ENCODE data around the gene MTUS2.

Gene MTUS2

GRCh38 chr13:28890712-28891111 is 70.6 kb downstream of the MTUS2 start:
- ChIA-PET CTCF (no interaction called here), POLR2A (no interaction called here)
- Histone ChIP-seq H3K4me3 (ENCODE audit: control insufficient read depth in 1 of 7, extremely low read depth in 1 of 7, insufficient read depth in 4 of 7, low read depth in 2 of 7, low read length in 6 of 7) (no peak overlapping the region), H3K27ac (ENCODE audit: insufficient read depth in 1 of 2, low read depth in 1 of 2, low read length in 2 of 2, poor library complexity in 1 of 2, severe bottlenecking in 2 of 2) (no peak overlapping the region), H3K36me3 (ENCODE audit: control insufficient read depth in 4 of 4, insufficient read depth in 4 of 4, low read length in 3 of 4) (no peaks in the 10 kb centered on the region), H3K4me1 (ENCODE audit: control extremely low read depth in 1 of 4, control insufficient read depth in 4 of 4, insufficient read depth in 4 of 4, low read length in 3 of 4) (no peaks in the 10 kb centered on the region), H3K27me3 (replicated peaks in 2 of 5; ENCODE audit: control insufficient read depth in 4 of 5, insufficient read depth in 5 of 5, low read length in 4 of 5) (peaks cover 0 to 3% (median 0%) of the 10 kb centered on the region in 5 experiments), H3K9me3 (ENCODE audit: control extremely low read depth in 1 of 5, control insufficient read depth in 4 of 5, insufficient read depth in 2 of 5, low read depth in 1 of 5, low read length in 4 of 5) (no peaks in the 10 kb centered on the region)
- WGBS (ENCODE audit: insufficient coverage): 82% methylated on average over 3 of the region's 3 CpGs
- DNase-seq: no peak

- Histone ChIP-seq H3K9me3 (ENCODE audit: control extremely low read depth in 1 of 5, control insufficient read depth in 4 of 5, insufficient read depth in 2 of 5, low read depth in 1 of 5, low read length in 4 of 5) (peaks cover 0 to 11% (median 4%) of the 10 kb centered on the region in 5 experiments), H3K4me1 (ENCODE audit: control extremely low read depth in 1 of 4, control insufficient read depth in 4 of 4, insufficient read depth in 4 of 4, low read length in 3 of 4) (no peaks in the 10 kb centered on the region), H3K36me3 (ENCODE audit: control insufficient read depth in 4 of 4, insufficient read depth in 4 of 4, low read length in 3 of 4) (no peaks in the 10 kb centered on the region), H3K27me3 (replicated peaks in 2 of 5; ENCODE audit: control insufficient read depth in 4 of 5, insufficient read depth in 5 of 5, low read length in 4 of 5) (no peaks in the 10 kb centered on the region), H3K4me3 (ENCODE audit: control insufficient read depth in 1 of 7, extremely low read depth in 1 of 7, insufficient read depth in 4 of 7, low read depth in 2 of 7, low read length in 6 of 7) (no peak overlapping the region), H3K27ac (ENCODE audit: insufficient read depth in 1 of 2, low read depth in 1 of 2, low read length in 2 of 2, poor library complexity in 1 of 2, severe bottlenecking in 2 of 2) (no peak overlapping the region)
- no peak for DNase-seq
- WGBS (ENCODE audit: insufficient coverage): 100% methylated on average over 2 of the region's 2 CpGs
- ChIA-PET CTCF (no interaction called here), POLR2A (no interaction called here)
These were observed 97.9 kb downstream of the MTUS2 start for GRCh38 chr13:28918030-28918429.

- Histone ChIP-seq H3K27ac (ENCODE audit: insufficient read depth in 1 of 2, low read depth in 1 of 2, low read length in 2 of 2, poor library complexity in 1 of 2, severe bottlenecking in 2 of 2) (no peak overlapping the region), H3K27me3 (replicated peaks in 2 of 5; ENCODE audit: control insufficient read depth in 4 of 5, insufficient read depth in 5 of 5, low read length in 4 of 5) (no peaks in the 10 kb centered on the region), H3K36me3 (ENCODE audit: control insufficient read depth in 4 of 4, insufficient read depth in 4 of 4, low read length in 3 of 4) (no peaks in the 10 kb centered on the region), H3K9me3 (ENCODE audit: control extremely low read depth in 1 of 5, control insufficient read depth in 4 of 5, insufficient read depth in 2 of 5, low read depth in 1 of 5, low read length in 4 of 5) (peaks cover 0 to 11% (median 4%) of the 10 kb centered on the region in 5 experiments), H3K4me1 (ENCODE audit: control extremely low read depth in 1 of 4, control insufficient read depth in 4 of 4, insufficient read depth in 4 of 4, low read length in 3 of 4) (no peaks in the 10 kb centered on the region), H3K4me3 (ENCODE audit: control insufficient read depth in 1 of 7, extremely low read depth in 1 of 7, insufficient read depth in 4 of 7, low read depth in 2 of 7, low read length in 6 of 7) (no peak overlapping the region)
- ChIA-PET CTCF (no interaction called here), POLR2A (no interaction called here)
- DNase-seq: no peak
- WGBS (ENCODE audit: insufficient coverage): 75% methylated on average over 4 of the region's 6 CpGs
These were observed 102.2 kb downstream of the MTUS2 start for GRCh38 chr13:28922341-28922740.

DNA sequence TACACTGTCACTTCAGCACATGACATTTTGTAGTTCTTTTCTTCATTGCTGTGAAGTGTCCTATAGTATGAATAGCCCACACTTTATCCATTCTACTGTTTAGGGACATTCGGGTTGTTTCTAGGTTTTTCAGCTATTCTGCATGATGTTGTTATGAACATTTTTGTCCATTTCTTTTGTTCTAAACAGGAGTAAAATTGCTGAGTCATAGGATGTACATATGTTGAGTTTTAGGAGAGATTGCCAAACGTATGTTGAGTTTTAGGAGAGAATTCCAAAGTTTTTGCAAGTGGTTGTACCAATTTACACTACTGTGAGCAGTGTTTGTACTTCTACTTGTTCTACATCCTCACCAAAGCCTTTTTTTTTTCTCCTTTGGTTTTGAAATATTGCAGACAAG is 115.0 kb downstream of the MTUS2 start:
- no peak overlapping the region for H3K4me3 ChIP-seq (ENCODE audit: control insufficient read depth in 1 of 7, extremely low read depth in 1 of 7, insufficient read depth in 4 of 7, low read depth in 2 of 7, low read length in 6 of 7)
- peaks cover 0 to 2% (median 0%) of the 10 kb centered on the region in 5 experiments for H3K27me3 ChIP-seq (replicated peaks in 2 of 5; ENCODE audit: control insufficient read depth in 4 of 5, insufficient read depth in 5 of 5, low read length in 4 of 5)
- no peaks in the 10 kb centered on the region for H3K36me3 ChIP-seq (ENCODE audit: control insufficient read depth in 4 of 4, insufficient read depth in 4 of 4, low read length in 3 of 4)
- H3K9me3 ChIP-seq (ENCODE audit: control extremely low read depth in 1 of 5, control insufficient read depth in 4 of 5, insufficient read depth in 2 of 5, low read depth in 1 of 5, low read length in 4 of 5): peaks cover 0 to 1% (median 0%) of the 10 kb centered on the region in 5 experiments
- WGBS (ENCODE audit: insufficient coverage): no CpG with 5 or more reads among the region's 2 CpGs
- no peak for DNase-seq
- H3K4me1 ChIP-seq (ENCODE audit: control extremely low read depth in 1 of 4, control insufficient read depth in 4 of 4, insufficient read depth in 4 of 4, low read length in 3 of 4): no peaks in the 10 kb centered on the region
- ChIA-PET CTCF (no interaction called here), POLR2A (no interaction called here)
- no peak overlapping the region for H3K27ac ChIP-seq (ENCODE audit: insufficient read depth in 1 of 2, low read depth in 1 of 2, low read length in 2 of 2, poor library complexity in 1 of 2, severe bottlenecking in 2 of 2)

- no peaks in the 10 kb centered on the region for H3K36me3 ChIP-seq (ENCODE audit: control insufficient read depth in 4 of 4, insufficient read depth in 4 of 4, low read length in 3 of 4)
- no peak for DNase-seq
- no peaks in the 10 kb centered on the region for H3K4me1 ChIP-seq (ENCODE audit: control extremely low read depth in 1 of 4, control insufficient read depth in 4 of 4, insufficient read depth in 4 of 4, low read length in 3 of 4)
- H3K9me3 ChIP-seq (ENCODE audit: control extremely low read depth in 1 of 5, control insufficient read depth in 4 of 5, insufficient read depth in 2 of 5, low read depth in 1 of 5, low read length in 4 of 5): no peaks in the 10 kb centered on the region
- no CpG with 5 or more reads among the region's 2 CpGs for WGBS (ENCODE audit: insufficient coverage)
- ChIA-PET POLR2A (no interaction called here), CTCF (no interaction called here)
- H3K27ac ChIP-seq (ENCODE audit: insufficient read depth in 1 of 2, low read depth in 1 of 2, low read length in 2 of 2, poor library complexity in 1 of 2, severe bottlenecking in 2 of 2): no peak overlapping the region
- H3K4me3 ChIP-seq (ENCODE audit: control insufficient read depth in 1 of 7, extremely low read depth in 1 of 7, insufficient read depth in 4 of 7, low read depth in 2 of 7, low read length in 6 of 7): no peak overlapping the region
- H3K27me3 ChIP-seq (replicated peaks in 2 of 5; ENCODE audit: control insufficient read depth in 4 of 5, insufficient read depth in 5 of 5, low read length in 4 of 5): peaks cover 0 to 3% (median 0%) of the 10 kb centered on the region in 5 experiments
These were observed 122.8 kb downstream of the MTUS2 start for GRCh38 chr13:28942906-28943305.

- 96% methylated on average over 2 of the region's 4 CpGs for WGBS (ENCODE audit: insufficient coverage)
- DNase-seq: no peak
- CTCF ChIA-PET: interaction anchor here (1.7 kb wide), 1 partner anchor 14 kb away, joined by 3 read pairs; no protein-coding TSS in a partner anchor
- Histone ChIP-seq H3K4me3 (ENCODE audit: control insufficient read depth in 1 of 7, extremely low read depth in 1 of 7, insufficient read depth in 4 of 7, low read depth in 2 of 7, low read length in 6 of 7) (no peak overlapping the region), H3K4me1 (ENCODE audit: control extremely low read depth in 1 of 4, control insufficient read depth in 4 of 4, insufficient read depth in 4 of 4, low read length in 3 of 4) (no peaks in the 10 kb centered on the region), H3K27me3 (replicated peaks in 2 of 5; ENCODE audit: control insufficient read depth in 4 of 5, insufficient read depth in 5 of 5, low read length in 4 of 5) (peaks cover 0 to 6% (median 0%) of the 10 kb centered on the region in 5 experiments), H3K9me3 (ENCODE audit: control extremely low read depth in 1 of 5, control insufficient read depth in 4 of 5, insufficient read depth in 2 of 5, low read depth in 1 of 5, low read length in 4 of 5) (peaks cover 0 to 1% (median 0%) of the 10 kb centered on the region in 5 experiments), H3K27ac (ENCODE audit: insufficient read depth in 1 of 2, low read depth in 1 of 2, low read length in 2 of 2, poor library complexity in 1 of 2, severe bottlenecking in 2 of 2) (no peak overlapping the region), H3K36me3 (ENCODE audit: control insufficient read depth in 4 of 4, insufficient read depth in 4 of 4, low read length in 3 of 4) (no peaks in the 10 kb centered on the region)
- POLR2A ChIA-PET: no interaction called here
These were observed 133.7 kb downstream of the MTUS2 start for GRCh38 chr13:28953714-28954418.

- POLR2A ChIA-PET: no interaction called here
- Histone ChIP-seq H3K27ac (ENCODE audit: insufficient read depth in 1 of 2, low read depth in 1 of 2, low read length in 2 of 2, poor library complexity in 1 of 2, severe bottlenecking in 2 of 2) (no peak overlapping the region), H3K4me1 (ENCODE audit: control extremely low read depth in 1 of 4, control insufficient read depth in 4 of 4, insufficient read depth in 4 of 4, low read length in 3 of 4) (no peaks in the 10 kb centered on the region), H3K4me3 (ENCODE audit: control insufficient read depth in 1 of 7, extremely low read depth in 1 of 7, insufficient read depth in 4 of 7, low read depth in 2 of 7, low read length in 6 of 7) (no peak overlapping the region), H3K9me3 (ENCODE audit: control extremely low read depth in 1 of 5, control insufficient read depth in 4 of 5, insufficient read depth in 2 of 5, low read depth in 1 of 5, low read length in 4 of 5) (peaks cover 0 to 1% (median 0%) of the 10 kb centered on the region in 5 experiments), H3K27me3 (replicated peaks in 2 of 5; ENCODE audit: control insufficient read depth in 4 of 5, insufficient read depth in 5 of 5, low read length in 4 of 5) (peaks cover 0 to 6% (median 0%) of the 10 kb centered on the region in 5 experiments), H3K36me3 (ENCODE audit: control insufficient read depth in 4 of 4, insufficient read depth in 4 of 4, low read length in 3 of 4) (no peaks in the 10 kb centered on the region)
- CTCF ChIA-PET: no interaction called here
- WGBS (ENCODE audit: insufficient coverage): 94% methylated on average over 5 of the region's 5 CpGs
- no peak for DNase-seq
These were observed 134.2 kb downstream of the MTUS2 start for GRCh38 chr13:28954419-28954725.

Measured in common myeloid progenitor, CD34-positive (primary cell).